SK-N-MC (cell line): ENCODE data around the gene EXT2.

Experiments used
- EZH2 ChIP-seq: fragments of 200-600 bp; sonication (generic); IDR thresholded peaks from one replicate; pipeline ENCODE4 v1.6.1; 2017; ENCODE audit warnings: antibody characterized with exemption
- FOXP2 ChIP-seq: optimal IDR thresholded peaks from 2 replicates; pipeline ENCODE3; 2011; ENCODE audit warnings: mild to moderate bottlenecking, moderate library complexity; ENCODE audit not compliant: insufficient read depth; ENCODE audit errors: extremely low read length, control extremely low read depth
- POLR2AphosphoS5 ChIP-seq: IDR thresholded peaks from 2 replicates; pipeline ENCODE4 v1.6.1; 2012; ENCODE audit warnings: mild to moderate bottlenecking, low read depth, low read length, borderline replicate concordance

DNA sequence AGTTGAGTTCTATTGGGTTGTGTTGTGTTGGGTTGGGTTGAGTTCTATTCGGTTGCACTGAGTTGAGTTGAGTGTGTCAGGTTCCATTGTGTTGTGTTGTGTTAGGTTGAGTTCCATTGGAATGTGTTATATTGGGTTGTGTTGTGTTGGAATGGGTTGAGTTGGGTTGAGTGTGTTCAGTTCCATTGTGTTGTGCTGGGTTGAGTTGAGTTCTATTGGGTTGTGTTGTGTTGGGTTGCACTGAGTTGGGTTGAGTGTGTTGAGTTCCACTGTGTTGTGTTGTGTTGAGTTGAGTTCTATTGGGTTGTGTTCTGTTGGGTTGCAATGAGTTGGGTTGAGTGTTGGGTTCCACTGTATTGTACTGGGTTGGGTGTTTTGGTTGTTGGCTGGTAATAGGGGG is 178.9 kb downstream of the EXT2 start:
- TF ChIP-seq EZH2 (no peak), POLR2AphosphoS5 (no peak), FOXP2 (no peak)
